Left lung (tissue), 10 donors: ENCODE measurements around the gene POU2AF3. TPM values are rescaled to one million over a fixed set of nuclear protein-coding genes. Genes with fewer than 3 reads are reported as not detected.
"Not testable (repeated sequence)": the region's sequence is repeated elsewhere in the genome, so short reads cannot be mapped to it uniquely, and the experiment has no call there.

Source experiments
- ATAC-seq: fragments of 200-7000 bp; cut with Tn5 transposase; one replicate; pipeline ENCODE4 v1.9.1; 2020; ENCODE audit warnings: moderate library complexity
- DNase-seq, 4 donors: peaks; one replicate each; pipeline ENCODE4 v3.0.0-alpha.2; 2013 to 2020
- H3K27ac ChIP-seq, 2 donors: fragments of 200-600 bp; sonication (generic) in 1 of 2; one replicate each; pipeline versions ENCODE4 v1.5.0 to v1.8.0; 2020 to 2021
- H3K27me3 ChIP-seq, 2 donors: fragments of 200-600 bp; sonication (generic) in 1 of 2; one replicate each; pipeline versions ENCODE4 v1.5.0 to v1.8.0; 2020 to 2021
- H3K36me3 ChIP-seq, 2 donors: fragments of 200-600 bp; sonication (generic) in 1 of 2; one replicate each; pipeline versions ENCODE4 v1.5.0 to v1.8.0; 2020 to 2021
- H3K4me1 ChIP-seq, 2 donors: fragments of 200-600 bp; one replicate each; pipeline ENCODE4 v1.8.0; 2021
- H3K4me3 ChIP-seq, 2 donors: fragments of 200-600 bp; sonication (generic) in 1 of 2; one replicate each; pipeline versions ENCODE4 v1.5.0 to v1.8.0; 2020 to 2021; ENCODE audit warnings: mild to moderate bottlenecking in 1 of 2
- H3K9me3 ChIP-seq, 2 donors: fragments of 200-600 bp; sonication (generic) in 1 of 2; one replicate each; pipeline versions ENCODE4 v1.5.0 to v1.8.0; 2020 to 2021
- intact Hi-C, 2 donors: fragments of 100-400 bp; cut with DNase I; formaldehyde crosslinking; loops; one replicate each; pipeline versions ENCODE4 v1.11.2 to v1.14.2; 2022
- polyA plus RNA-seq, 6 donors: library from polyadenylated mRNA; unstranded; fragments of 120-200 nt; gene quantifications; one replicate each; pipeline ENCODE4 v1.2.1, GENCODE V29; 2013; ENCODE audit not compliant: insufficient read length in 6 of 6
- total RNA-seq, 2 donors: library from RNA; stranded (reverse); fragmentation: NEBNext Ultra II Directional; extraction: Animal tissue kit (Norgen Biotek cat#: 25700); gene quantifications; one replicate each; pipeline ENCODE4 v1.2.1, GENCODE V29; 2021
- TF ChIP-seq, protein P1 (sequence below), 2 donors: fragments of 200-600 bp; sonication (generic) in 1 of 2; IDR thresholded peaks; one replicate each; pipeline versions ENCODE4 v1.5.0 to v1.8.0; 2021; ENCODE audit warnings: antibody characterized with exemption in 2 of 2
- donor health status: DM: no; HTN: yes; CAD: no.
- donor health status: DM: no; HTN: no; CAD: no.

The POU2AF3 gene
- total and polyA plus RNA-seq, 8 donors: 2.7 to 14.4 (median 10.3) TPM

DNA sequence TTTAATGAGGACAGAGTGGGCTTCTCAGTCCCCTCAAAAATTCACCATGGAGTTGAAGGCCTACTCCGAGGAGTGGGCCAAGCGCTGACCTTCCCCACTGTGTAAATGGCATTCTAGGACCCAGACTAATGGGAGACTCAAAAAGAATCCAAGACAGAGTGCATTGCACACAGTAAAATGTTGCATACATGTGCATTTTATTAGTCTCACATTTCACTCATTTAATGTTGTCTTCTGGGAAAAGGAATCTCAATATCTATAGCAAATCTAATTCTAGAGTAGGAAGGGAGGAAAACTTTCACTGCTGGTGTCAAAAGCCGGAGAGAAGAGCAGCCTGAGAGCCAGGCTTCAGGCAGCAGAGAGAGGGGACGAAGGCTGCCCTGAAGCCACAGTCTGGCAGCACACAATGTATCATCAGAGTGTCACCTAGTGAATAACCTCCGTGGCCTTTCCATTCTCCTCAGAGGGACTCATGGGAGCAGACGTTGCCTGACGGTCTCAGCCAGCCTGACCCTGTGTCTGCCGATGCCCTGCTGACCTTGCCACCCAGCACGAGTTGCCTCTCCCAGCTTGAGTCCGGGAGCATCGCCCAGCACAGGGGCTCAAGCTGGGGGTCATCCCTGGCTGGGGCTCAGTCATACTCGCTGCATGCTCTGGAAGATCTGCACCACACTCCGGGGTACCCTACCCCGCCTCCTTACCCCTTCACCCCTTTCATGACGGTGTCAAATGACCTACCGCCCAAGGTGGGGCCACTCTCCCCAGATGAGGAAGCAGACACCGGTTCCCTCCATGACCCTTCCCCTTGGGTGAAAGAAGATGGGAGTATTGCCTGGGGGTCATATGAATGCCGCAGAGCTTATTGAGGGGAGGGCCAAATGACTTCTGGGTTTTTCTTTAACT, 12.9 kb upstream of the POU2AF3 start:
- intact Hi-C loops: no loop called here
- no peak for ATAC-seq
- TF ChIP-seq, protein P1, sequence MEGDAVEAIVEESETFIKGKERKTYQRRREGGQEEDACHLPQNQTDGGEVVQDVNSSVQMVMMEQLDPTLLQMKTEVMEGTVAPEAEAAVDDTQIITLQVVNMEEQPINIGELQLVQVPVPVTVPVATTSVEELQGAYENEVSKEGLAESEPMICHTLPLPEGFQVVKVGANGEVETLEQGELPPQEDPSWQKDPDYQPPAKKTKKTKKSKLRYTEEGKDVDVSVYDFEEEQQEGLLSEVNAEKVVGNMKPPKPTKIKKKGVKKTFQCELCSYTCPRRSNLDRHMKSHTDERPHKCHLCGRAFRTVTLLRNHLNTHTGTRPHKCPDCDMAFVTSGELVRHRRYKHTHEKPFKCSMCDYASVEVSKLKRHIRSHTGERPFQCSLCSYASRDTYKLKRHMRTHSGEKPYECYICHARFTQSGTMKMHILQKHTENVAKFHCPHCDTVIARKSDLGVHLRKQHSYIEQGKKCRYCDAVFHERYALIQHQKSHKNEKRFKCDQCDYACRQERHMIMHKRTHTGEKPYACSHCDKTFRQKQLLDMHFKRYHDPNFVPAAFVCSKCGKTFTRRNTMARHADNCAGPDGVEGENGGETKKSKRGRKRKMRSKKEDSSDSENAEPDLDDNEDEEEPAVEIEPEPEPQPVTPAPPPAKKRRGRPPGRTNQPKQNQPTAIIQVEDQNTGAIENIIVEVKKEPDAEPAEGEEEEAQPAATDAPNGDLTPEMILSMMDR (IDR thresholded peaks at IDR 0.05): no peak

DNA sequence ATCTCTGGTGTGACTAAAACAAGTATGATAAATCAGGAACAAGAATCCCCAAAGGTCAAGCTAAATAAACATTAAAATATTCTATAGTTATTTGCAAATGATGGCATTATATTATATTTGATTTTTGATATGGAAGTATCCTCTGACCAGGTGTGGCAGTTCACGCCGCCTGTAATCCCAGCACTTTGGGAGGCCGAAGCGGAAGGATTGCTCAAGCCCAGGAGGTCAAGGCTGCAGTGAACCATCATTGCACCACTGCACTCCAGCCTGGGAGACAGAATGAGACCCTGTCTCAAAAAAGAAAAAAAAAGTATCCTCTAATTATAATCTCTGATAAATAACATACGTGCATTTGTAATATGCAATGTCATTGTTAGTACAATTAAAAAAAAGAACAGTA, 6.6 kb upstream of the POU2AF3 start:
- H3K9me3 ChIP-seq: no peaks in the 10 kb centered on the region
- no peaks in the 10 kb centered on the region for H3K36me3 ChIP-seq
- intact Hi-C loops: no loop called here
- no peak overlapping the region for H3K27ac ChIP-seq
- H3K4me1 ChIP-seq: no peaks in the 10 kb centered on the region
- no peak for DNase-seq
- TF ChIP-seq, protein P1 (IDR thresholded peaks at IDR 0.05): no peak
- H3K27me3 ChIP-seq: no peaks in the 10 kb centered on the region
- ATAC-seq: no peak
- H3K4me3 ChIP-seq: no peak overlapping the region

More for the DNA sequence above, 12.9 kb upstream of the POU2AF3 start:
- Histone ChIP-seq H3K4me1 (peaks cover 0 to 8% of the 10 kb centered on the region in 2 donors), H3K27me3 (no peaks in the 10 kb centered on the region), H3K4me3 (no peak overlapping the region), H3K9me3 (no peaks in the 10 kb centered on the region), H3K27ac (no peak overlapping the region), H3K36me3 (no peaks in the 10 kb centered on the region)
- no peak for DNase-seq

DNA sequence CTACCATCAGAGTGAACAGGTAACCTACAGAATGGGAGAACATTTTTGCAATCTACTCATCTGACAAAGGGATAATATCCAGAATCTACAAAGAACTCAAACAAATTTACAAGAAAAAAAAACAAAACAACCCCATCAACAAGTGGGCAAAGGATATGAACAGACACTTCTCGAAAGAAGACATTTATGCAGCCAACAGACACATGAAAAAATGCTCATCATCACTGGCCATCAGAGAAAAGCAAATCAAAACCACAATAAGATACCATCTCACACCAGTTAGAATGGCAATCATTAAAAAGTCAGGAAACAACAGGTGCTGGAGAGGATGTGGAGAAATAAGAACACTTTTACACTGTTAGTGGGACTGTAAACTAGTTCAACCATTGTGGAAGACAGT, 5.9 kb upstream of the POU2AF3 start:
- intact Hi-C loops, H3K36me3 ChIP-seq, H3K27ac ChIP-seq, H3K4me1 ChIP-seq, DNase-seq, H3K27me3 ChIP-seq, H3K4me3 ChIP-seq, H3K9me3 ChIP-seq, ATAC-seq: not testable (repeated sequence)

DNA sequence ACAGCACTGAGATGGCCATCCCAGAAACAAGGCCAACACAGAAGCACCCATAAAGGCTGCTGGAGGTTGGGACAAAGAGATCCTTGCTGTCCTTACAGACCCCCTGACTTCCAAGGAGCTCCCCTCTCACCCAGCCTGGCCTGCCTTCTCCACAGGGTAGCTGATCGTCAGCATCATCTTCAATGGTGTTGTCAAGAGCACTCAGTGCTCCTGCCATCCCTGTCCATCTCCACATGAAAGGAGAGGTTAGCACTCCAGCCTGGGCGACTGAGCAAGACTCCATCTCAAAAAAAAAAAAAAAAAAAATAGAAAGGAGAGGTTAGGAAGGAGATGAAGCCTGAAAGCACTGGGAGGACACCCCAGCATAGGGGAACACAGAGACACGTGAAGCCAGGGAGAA, 2.1 kb upstream of the POU2AF3 start:
- H3K9me3 ChIP-seq: no peaks in the 10 kb centered on the region
- ATAC-seq: no peak
- peaks cover 0 to 19% of the 10 kb centered on the region in 2 donors for H3K4me1 ChIP-seq
- intact Hi-C loops: no loop called here
- no peaks in the 10 kb centered on the region for H3K36me3 ChIP-seq
- peaks cover 0 to 38% of the 10 kb centered on the region in 2 donors for H3K27me3 ChIP-seq
- DNase-seq: no peak
- no peak overlapping the region for H3K27ac ChIP-seq
- TF ChIP-seq, protein P1 (IDR thresholded peaks at IDR 0.05): no peak
- H3K4me3 ChIP-seq: no peak overlapping the region

DNA sequence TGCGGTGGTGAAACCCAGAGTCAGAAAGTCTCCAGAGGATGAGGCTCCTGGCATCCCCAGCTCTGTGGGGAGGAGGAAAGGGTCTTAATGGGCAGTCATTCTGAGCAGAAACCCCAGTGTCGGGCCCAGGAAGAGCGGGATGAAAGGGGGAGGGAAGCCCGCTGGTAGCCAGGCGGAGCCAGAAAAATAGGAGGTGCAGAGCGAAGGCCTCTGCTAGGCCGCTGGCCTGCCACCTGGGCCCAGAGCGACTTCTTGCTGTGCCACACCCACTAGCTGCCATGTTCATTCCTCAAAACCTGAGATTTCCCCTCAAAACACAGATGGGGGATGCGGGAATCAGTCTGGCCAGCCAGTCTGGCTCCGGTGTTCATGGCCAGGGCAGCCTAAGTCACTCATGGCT, 650 bp upstream of the POU2AF3 start:
- no peak for ATAC-seq
- Histone ChIP-seq H3K4me3 (no peak overlapping the region), H3K9me3 (no peaks in the 10 kb centered on the region), H3K27me3 (peaks cover 0 to 38% of the 10 kb centered on the region in 2 donors), H3K4me1 (peaks cover 0 to 28% of the 10 kb centered on the region in 2 donors), H3K27ac (no peak overlapping the region), H3K36me3 (no peaks in the 10 kb centered on the region)
- intact Hi-C loops: no loop called here
- no peak for DNase-seq
- TF ChIP-seq, protein P1 (IDR thresholded peaks at IDR 0.05): no peak
